Heart right ventricle (tissue), 16 donors: ENCODE measurements around the gene SH2D3A. TPM values are rescaled to one million over a fixed set of nuclear protein-coding genes. Genes with fewer than 3 reads are reported as not detected.
"Not testable (repeated sequence)": the region's sequence is repeated elsewhere in the genome, so short reads cannot be mapped to it uniquely, and the experiment has no call there.

Source experiments
- ATAC-seq, 8 donors: fragments of 200-7000 bp; cut with Tn5 transposase; one replicate each; pipeline ENCODE4 v1.9.1; 2020; ENCODE audit warnings: mild to moderate bottlenecking in 8 of 8, moderate library complexity in 8 of 8, moderate number of reproducible peaks in 1 of 8
- DNase-seq, 2 donors: peaks; one replicate each; pipeline ENCODE4 v3.0.0-alpha.2; 2020
- H3K27ac ChIP-seq, 10 donors: fragments of 200-600 bp; sonication (generic) in 2 of 10; one replicate each; pipeline versions ENCODE4 v1.5.0 to v1.8.0; 2020 to 2022; ENCODE audit warnings: mild to moderate bottlenecking in 3 of 10
- H3K27me3 ChIP-seq, 7 donors: fragments of 200-600 bp; one replicate each; pipeline ENCODE4 v1.8.0; 2021 to 2022; ENCODE audit warnings: mild to moderate bottlenecking in 2 of 7
- H3K36me3 ChIP-seq, 9 donors: fragments of 200-600 bp; sonication (generic) in 1 of 9; one replicate each; pipeline versions ENCODE4 v1.5.0 to v1.8.0; 2020 to 2022; ENCODE audit warnings: mild to moderate bottlenecking in 2 of 9
- H3K4me1 ChIP-seq, 9 donors: fragments of 200-600 bp; sonication (generic) in 1 of 9; one replicate each; pipeline versions ENCODE4 v1.5.0 to v1.8.0; 2020 to 2022; ENCODE audit warnings: mild to moderate bottlenecking in 4 of 9
- H3K4me3 ChIP-seq, 10 donors: fragments of 200-600 bp; sonication (generic) in 2 of 10; one replicate each; pipeline versions ENCODE4 v1.5.0 to v1.8.0; 2020 to 2022; ENCODE audit warnings: mild to moderate bottlenecking in 7 of 10, moderate library complexity in 2 of 10
- H3K9me3 ChIP-seq, 11 donors: fragments of 200-600 bp in 10 of 11; sonication (generic) in 2 of 11; one replicate each; pipeline versions ENCODE4 v1.5.0 to v1.8.0; 2013 to 2022; ENCODE audit warnings: mild to moderate bottlenecking in 2 of 11, control low read depth in 1 of 11, moderate library complexity in 1 of 11
- WGBS, 2 donors: extraction: QIAGEN DNeasy Blood & Tissue Kit; methylation state at CpG; one replicate each; pipeline ENCODE4 v1.1.7; 2013; ENCODE audit warnings: inconsistent platforms in 1 of 2; 5-methylcytosine and 5-hydroxymethylcytosine counted together
- intact Hi-C, 10 donors: fragments of 100-400 bp; cut with DNase I; formaldehyde crosslinking; loops; one replicate each; pipeline versions ENCODE4 v1.11.1 to v1.14.2; 2022
- polyA plus RNA-seq, 2 donors: library from polyadenylated mRNA; stranded (reverse); fragments of 200-250 nt; gene quantifications; one replicate each; pipeline ENCODE4 v1.2.3, GENCODE V29; 2013
- total RNA-seq, 10 donors: library from RNA; stranded (reverse); fragmentation: NEBNext Ultra II Directional in 3 of 10; extraction: Animal tissue kit (Norgen Biotek cat#: 25700) in 3 of 10; gene quantifications; one replicate each; pipeline versions ENCODE4 v1.2.1 to v1.2.4, GENCODE V29; 2021 to 2023
- TF ChIP-seq, protein P1 (sequence below), 9 donors: fragments of 200-600 bp; sonication (generic) in 2 of 9; IDR thresholded peaks; one replicate each; pipeline versions ENCODE4 v1.5.0 to v1.8.0; 2021 to 2022; ENCODE audit warnings: antibody characterized with exemption in 9 of 9, mild to moderate bottlenecking in 5 of 9, moderate library complexity in 1 of 9
- donor health status: Arrhythmogenic right ventricular cardiomyopathy.
- donor health status: ischemic (EF 13 %, LVEDD 7.1; RV severe dilation, severe dysfunction).
- donor health status: healthy with polysubstance abuse.
- donor health status: DM: no; HTN: yes; CAD: no.
- donor health status: DM: no; HTN: no; CAD: no.
- donor health status: ischemic (EF 25% LVEDD 6.9; RV normal size, moderate dysfunction).
- donor health status: ischemic (EF 25% LVEDD 5.7; RV mildly dilated, moderate dysfunction).
- donor health status: healthy.
- donor health status: DM: yes; HTN: yes; CAD: no.
- donor health status: Ischemic cardiomyopathy.
- donor health status: ischemic (EF 35%, LVEDD 5.7; RV mildly dilated, moderate dysfunction).
- donor health status: nonischemic (EF 11% LVEDD 7.7; RV severe dilation, severe dysfunction).
- donor health status: DM: yes; HTN: yes; CAD: no.
- donor health status: PGD.
- donor health status: ischemic (EF 29% LVEDD 5.4; RV normal size, mild dysfunction).
- donor health status: nonischemic (EF 23%, LVEDD 6.1; RV moderate dilation, normal function).

The SH2D3A gene
- total and polyA plus RNA-seq, 12 donors, result 0.16 to 0.79 (median 0.36) TPM; not detected in 5

DNA sequence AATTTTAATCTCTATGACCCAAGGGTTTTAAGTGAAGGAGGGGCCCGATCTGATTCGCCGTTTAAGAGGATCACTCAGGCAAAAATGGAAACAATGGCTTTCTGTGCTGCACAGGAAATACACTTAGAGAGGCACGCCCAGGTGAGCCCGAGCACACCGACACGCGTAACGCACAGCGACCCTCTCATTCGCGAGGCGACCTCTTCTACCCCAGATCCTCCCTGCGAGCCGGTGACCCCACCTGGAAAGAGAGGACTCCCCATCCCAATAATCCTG, 216 bp downstream of the SH2D3A start:
- Histone ChIP-seq H3K27ac (peak overlapping the region in 6 of 10 donors; percentile 45 to 74 (median 58)), H3K4me3 (peak overlapping the region in 9 of 10 donors; percentile 21 to 55 (median 40)), H3K4me1 (peaks cover 3 to 38% (median 21%) of the 10 kb centered on the region in 9 donors), H3K36me3 (no peaks in the 10 kb centered on the region), H3K9me3 (no peaks in the 10 kb centered on the region), H3K27me3 (peaks cover 7 to 65% (median 34%) of the 10 kb centered on the region in 7 donors)
- ATAC-seq, result peak in 7 of 8 donors; percentile 10 to 63 (median 48)
- 0 to 2% methylated on average over 15 of the region's 15 CpGs for WGBS, 2 donors
- intact Hi-C loops, result loop anchor here in 2 of 10 donors (10.0 kb wide), 1 partner anchor 132 kb away; no protein-coding TSS in a partner anchor
- TF ChIP-seq, protein P1, sequence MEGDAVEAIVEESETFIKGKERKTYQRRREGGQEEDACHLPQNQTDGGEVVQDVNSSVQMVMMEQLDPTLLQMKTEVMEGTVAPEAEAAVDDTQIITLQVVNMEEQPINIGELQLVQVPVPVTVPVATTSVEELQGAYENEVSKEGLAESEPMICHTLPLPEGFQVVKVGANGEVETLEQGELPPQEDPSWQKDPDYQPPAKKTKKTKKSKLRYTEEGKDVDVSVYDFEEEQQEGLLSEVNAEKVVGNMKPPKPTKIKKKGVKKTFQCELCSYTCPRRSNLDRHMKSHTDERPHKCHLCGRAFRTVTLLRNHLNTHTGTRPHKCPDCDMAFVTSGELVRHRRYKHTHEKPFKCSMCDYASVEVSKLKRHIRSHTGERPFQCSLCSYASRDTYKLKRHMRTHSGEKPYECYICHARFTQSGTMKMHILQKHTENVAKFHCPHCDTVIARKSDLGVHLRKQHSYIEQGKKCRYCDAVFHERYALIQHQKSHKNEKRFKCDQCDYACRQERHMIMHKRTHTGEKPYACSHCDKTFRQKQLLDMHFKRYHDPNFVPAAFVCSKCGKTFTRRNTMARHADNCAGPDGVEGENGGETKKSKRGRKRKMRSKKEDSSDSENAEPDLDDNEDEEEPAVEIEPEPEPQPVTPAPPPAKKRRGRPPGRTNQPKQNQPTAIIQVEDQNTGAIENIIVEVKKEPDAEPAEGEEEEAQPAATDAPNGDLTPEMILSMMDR (IDR thresholded peaks at IDR 0.05), result no peak
- DNase-seq, result no peak

DNA sequence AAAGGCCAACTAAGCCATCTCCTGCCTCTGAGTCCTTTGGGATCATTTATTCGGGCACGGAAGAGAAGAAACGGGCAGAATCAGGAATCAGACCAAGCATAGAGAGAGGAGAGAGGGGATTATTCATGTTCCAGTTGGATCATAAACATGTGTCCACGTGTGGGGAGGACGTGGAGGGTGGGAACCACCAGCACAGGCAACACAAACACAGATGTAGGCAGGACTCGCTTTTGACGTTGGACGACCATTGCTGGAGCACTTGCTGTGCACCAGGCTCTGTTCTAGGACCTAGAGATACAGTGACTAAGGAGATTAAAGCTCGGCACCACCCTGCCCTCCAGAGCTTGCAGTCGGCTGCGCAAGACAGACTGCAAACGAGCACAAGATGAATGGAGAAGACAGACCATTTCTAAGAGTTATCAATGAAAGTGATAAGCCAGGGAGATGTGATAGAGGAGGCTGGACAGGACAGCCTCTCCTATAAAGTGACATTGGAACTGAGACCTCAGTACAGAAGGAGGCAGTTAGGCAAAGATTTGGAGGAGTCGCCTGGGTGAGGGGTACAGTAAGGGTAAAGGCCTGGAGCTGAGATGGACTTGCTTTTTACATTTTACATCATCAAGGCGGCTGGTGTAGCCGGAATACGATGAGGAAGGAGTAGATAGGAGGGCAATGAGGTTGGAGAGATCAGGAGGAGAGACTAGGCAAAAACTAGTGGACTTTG, 716 bp downstream of the SH2D3A start:
- Histone ChIP-seq H3K9me3 (no peaks in the 10 kb centered on the region), H3K27me3 (peaks cover 7 to 64% (median 34%) of the 10 kb centered on the region in 7 donors), H3K27ac (peak overlapping the region in 3 of 10 donors; percentile 53 to 74 (median 70)), H3K36me3 (no peaks in the 10 kb centered on the region), H3K4me1 (peaks cover 3 to 37% (median 21%) of the 10 kb centered on the region in 9 donors), H3K4me3 (peak overlapping the region in 5 of 10 donors; percentile 25 to 55 (median 45))
- ATAC-seq (no peak), DNase-seq (no peak)
- intact Hi-C loops, result loop anchor here in 2 of 10 donors (10.0 kb wide), 1 partner anchor 132 kb away; no protein-coding TSS in a partner anchor
- 25 to 32% methylated on average over 16 of the region's 16 CpGs for WGBS, 2 donors
- TF ChIP-seq, protein P1 (IDR thresholded peaks at IDR 0.05), result no peak

DNA sequence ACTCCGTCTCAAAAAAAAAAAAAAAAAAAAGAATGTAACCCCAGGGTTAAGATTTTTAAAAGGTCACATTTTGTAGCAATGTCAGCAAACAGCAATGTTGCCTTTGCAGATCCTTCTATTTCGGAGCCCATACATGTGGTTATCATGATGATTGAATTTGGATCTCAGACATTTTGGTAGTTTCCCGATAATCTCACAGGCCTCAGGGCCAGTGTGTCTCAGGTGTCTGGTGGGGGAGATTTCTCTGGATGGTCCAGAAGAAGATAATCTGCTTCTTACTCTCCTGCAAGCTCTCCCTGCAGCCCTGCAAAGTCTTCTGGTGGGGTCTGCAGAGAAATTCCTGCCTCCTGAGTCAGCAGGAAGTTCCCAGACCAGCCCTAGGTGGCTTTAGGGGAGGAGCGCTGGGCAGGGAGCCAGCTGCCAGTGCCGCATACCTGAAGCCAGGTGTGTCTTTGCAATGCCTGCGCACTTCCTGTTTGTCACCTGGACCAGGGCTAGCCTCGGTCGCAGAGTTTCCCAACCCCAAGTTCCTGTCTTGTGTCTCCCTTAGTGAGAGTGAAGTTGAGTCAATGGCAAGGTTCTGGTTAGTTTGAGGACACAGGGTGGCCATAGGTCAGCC, 1.4 kb downstream of the SH2D3A start:
- 28 to 35% methylated on average over 8 of the region's 8 CpGs for WGBS, 2 donors
- Histone ChIP-seq H3K4me1 (peaks cover 3 to 34% (median 21%) of the 10 kb centered on the region in 9 donors), H3K9me3 (no peaks in the 10 kb centered on the region), H3K36me3 (no peaks in the 10 kb centered on the region), H3K27me3 (peaks cover 7 to 63% (median 34%) of the 10 kb centered on the region in 7 donors), H3K27ac (peak overlapping the region in 1 of 10 donors; percentile 53), H3K4me3 (no peak overlapping the region)
- ATAC-seq, result no peak
- TF ChIP-seq, protein P1 (IDR thresholded peaks at IDR 0.05), result no peak
- intact Hi-C loops, result loop anchor here in 2 of 10 donors (10.0 kb wide), 1 partner anchor 131 kb away; no protein-coding TSS in a partner anchor
- DNase-seq, result no peak

DNA sequence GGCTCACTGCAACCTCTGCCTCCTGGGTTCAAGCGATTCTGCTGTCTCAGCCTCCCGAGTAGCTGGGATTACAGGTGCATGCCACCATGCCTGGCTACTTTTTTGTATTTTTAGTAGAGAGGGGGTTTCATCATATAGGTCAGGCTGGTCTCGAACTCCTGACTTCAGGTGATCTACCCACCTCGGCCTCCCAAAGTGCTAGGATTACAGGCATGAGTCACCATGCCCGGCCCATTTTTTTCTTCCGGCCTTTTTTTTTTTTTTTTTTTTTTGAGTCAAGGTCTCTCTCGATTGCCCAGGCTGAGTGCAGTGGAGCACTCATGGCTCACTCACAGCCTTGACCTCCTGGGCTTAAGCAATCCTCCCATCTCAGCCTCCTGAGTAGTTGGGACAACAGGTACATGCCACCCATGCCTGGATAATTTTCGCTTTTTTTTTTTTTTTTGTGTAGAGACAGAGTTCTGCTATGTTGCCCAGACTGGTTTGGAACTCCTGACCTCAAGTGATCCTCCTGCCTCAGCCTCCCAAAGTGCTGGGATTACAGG, 4.9 kb downstream of the SH2D3A start:
- WGBS, 2 donors, result 85 to 92% methylated on average over 8 of the region's 8 CpGs
- H3K27ac ChIP-seq, H3K9me3 ChIP-seq, H3K36me3 ChIP-seq, H3K4me3 ChIP-seq, DNase-seq, ATAC-seq: not testable (repeated sequence)
- peaks cover 2 to 41% (median 23%) of the 10 kb centered on the region in 7 donors for H3K27me3 ChIP-seq
- H3K4me1 ChIP-seq, result peaks cover 2 to 17% (median 14%) of the 10 kb centered on the region in 9 donors
- intact Hi-C loops, result loop anchor here in 2 of 10 donors (10.0 kb wide), 1 partner anchor 128 kb away; no protein-coding TSS in a partner anchor
